CD14-positive monocyte (primary cell): ENCODE data around the gene DNAJA4. TPM values are rescaled to one million over a fixed set of nuclear protein-coding genes. Genes with fewer than 3 reads are reported as not detected.

Experiments
- DNase-seq, 3 donors: peaks; one replicate each; pipeline ENCODE4 v3.0.0-alpha.2; 2011 to 2022
- H2AFZ ChIP-seq: 2 replicates; pipeline ENCODE4 v1.6.0; 2012; ENCODE audit warnings: mild to moderate bottlenecking, low read depth, low read length, inconsistent platforms; ENCODE audit not compliant: insufficient read depth, poor library complexity, severe bottlenecking
- H3K27ac ChIP-seq, 2 donors: 1 replicate in 1 of 2; 2 replicates in 1 of 2; pipeline ENCODE4 v1.5.1; 2012 to 2013; ENCODE audit warnings: low read length in 2 of 2, control low read depth in 1 of 2, inconsistent platforms in 1 of 2, low read depth in 1 of 2, mild to moderate bottlenecking in 1 of 2
- H3K27me3 ChIP-seq, 2 donors: one replicate each; pipeline versions ENCODE4 v1.6.0 to v1.6.1; 2011 to 2013; ENCODE audit warnings: low read length in 2 of 2; ENCODE audit not compliant: control insufficient read depth in 2 of 2, insufficient read depth in 2 of 2
- H3K36me3 ChIP-seq, 2 donors: replicated peaks in 1 of 2; 1 replicate in 1 of 2; 2 replicates in 1 of 2; pipeline versions ENCODE4 v1.5.1 to v1.6.1; 2012 to 2013; ENCODE audit warnings: low read length in 2 of 2, control low read depth in 1 of 2, inconsistent platforms in 1 of 2, mild to moderate bottlenecking in 1 of 2; ENCODE audit not compliant: insufficient read depth in 2 of 2, control insufficient read depth in 1 of 2
- H3K4me1 ChIP-seq, 2 donors: 1 replicate in 1 of 2; 2 replicates in 1 of 2; pipeline versions ENCODE4 v1.5.1 to v1.6.1; 2012 to 2013; ENCODE audit warnings: low read length in 2 of 2, control low read depth in 1 of 2, inconsistent platforms in 1 of 2, mild to moderate bottlenecking in 1 of 2, moderate library complexity in 1 of 2; ENCODE audit not compliant: insufficient read depth in 2 of 2, control insufficient read depth in 1 of 2
- H3K4me2 ChIP-seq: replicated peaks from 2 replicates; pipeline ENCODE3; 2012; ENCODE audit warnings: low read length, moderate library complexity, mild to moderate bottlenecking; ENCODE audit not compliant: poor library complexity, severe bottlenecking; ENCODE audit errors: extremely low read depth
- H3K4me3 ChIP-seq, 3 experiments: fragments of 200-600 bp in 1 of 3; sonication (generic) in 1 of 3; replicated peaks in 1 of 3; 1 replicate in 2 of 3; 2 replicates in 1 of 3; pipeline ENCODE4 v1.5.1; 2011 to 2013; ENCODE audit warnings: low read length in 3 of 3, mild to moderate bottlenecking in 3 of 3, control low read depth in 2 of 3, low read depth in 2 of 3, inconsistent platforms in 1 of 3, moderate library complexity in 1 of 3
- H3K79me2 ChIP-seq: 2 replicates; pipeline ENCODE4 v1.6.0; 2012; ENCODE audit warnings: mild to moderate bottlenecking, control low read depth, inconsistent platforms, low read length, moderate library complexity; ENCODE audit not compliant: insufficient read depth
- H3K9ac ChIP-seq: 2 replicates; pipeline ENCODE4 v1.6.0; 2017; ENCODE audit warnings: low read length, mild to moderate bottlenecking; ENCODE audit not compliant: insufficient read depth, poor library complexity, severe bottlenecking
- H3K9me3 ChIP-seq, 2 donors: replicated peaks in 1 of 2; 1 replicate in 1 of 2; 2 replicates in 1 of 2; pipeline versions ENCODE4 v1.5.1 to v1.6.1; 2012 to 2013; ENCODE audit warnings: low read length in 2 of 2, control low read depth in 1 of 2; ENCODE audit not compliant: control insufficient read depth in 1 of 2, insufficient read depth in 1 of 2
- H4K20me1 ChIP-seq: 2 replicates; pipeline ENCODE4 v1.6.0; 2012; ENCODE audit warnings: mild to moderate bottlenecking, low read length, control low read depth, moderate library complexity; ENCODE audit not compliant: insufficient read depth
- H3K27ac Mint-ChIP-seq, 7 donors: one replicate each; pipeline ENCODE4 v1.8.0; 2020; ENCODE audit warnings: mild to moderate bottlenecking in 7 of 7, mixed read lengths in 7 of 7, moderate library complexity in 6 of 7, inconsistent platforms in 2 of 7
- H3K27me3 Mint-ChIP-seq, 3 donors: one replicate each; pipeline ENCODE4 v1.8.0; 2021 to 2022; ENCODE audit warnings: low read depth in 3 of 3, mild to moderate bottlenecking in 3 of 3, mixed read lengths in 3 of 3, moderate library complexity in 3 of 3, inconsistent platforms in 1 of 3
- H3K36me3 Mint-ChIP-seq, 2 donors: one replicate each; pipeline ENCODE4 v1.8.0; 2020; ENCODE audit warnings: mixed read lengths in 2 of 2, inconsistent platforms in 1 of 2, mild to moderate bottlenecking in 1 of 2
- H3K4me1 Mint-ChIP-seq: one replicate; pipeline ENCODE4 v1.8.0; 2020; ENCODE audit warnings: mild to moderate bottlenecking, mixed read lengths
- H3K4me3 Mint-ChIP-seq, 2 donors: one replicate each; pipeline ENCODE4 v1.8.0; 2020; ENCODE audit warnings: mild to moderate bottlenecking in 2 of 2, mixed read lengths in 2 of 2, moderate library complexity in 1 of 2
- H3K9me3 Mint-ChIP-seq, 7 donors: one replicate each; pipeline ENCODE4 v1.8.0; 2020 to 2022; ENCODE audit warnings: mixed read lengths in 7 of 7, mild to moderate bottlenecking in 6 of 7, moderate library complexity in 6 of 7, inconsistent platforms in 2 of 7
- CTCF ChIP-seq: fragments of 200-600 bp; IDR thresholded peaks from one replicate; pipeline ENCODE4 v1.8.0; 2022; ENCODE audit warnings: antibody characterized with exemption, mild to moderate bottlenecking
- WGBS: methylation state at CpG from one replicate; pipeline ENCODE4 v1.1.5; 2013; ENCODE audit warnings: missing lambda C conversion rate; ENCODE audit not compliant: insufficient coverage; 5-methylcytosine and 5-hydroxymethylcytosine counted together
- intact Hi-C, 2 donors: fragments of 100-400 bp; cut with micrococcal nuclease; formaldehyde crosslinking; loops; one replicate each; pipeline versions ENCODE4 v1.15.0 to v1.15.1; 2023
- polyA plus RNA-seq, 3 donors: library from polyadenylated mRNA; depleted of rRNA in 1 of 3; unstranded in 2 of 3; stranded (reverse) in 1 of 3; fragments of 300-500 nt in 2 of 3; fragments of >200 nt in 1 of 3; fragmentation: Illumina TruSeq in 2 of 3; gene quantifications; 1 replicate in 2 of 3; 2 replicates in 1 of 3; pipeline ENCODE4 v1.2.3, GENCODE V29; 2012 to 2021

The DNAJA4 gene
- polyA plus RNA-seq, 3 donors = 2.4 to 20.9 (median 2.5) TPM

GRCh38 chr15:78220713-78221112 is 43.6 kb upstream of the DNAJA4 start:
- Histone ChIP-seq H3K4me1 (no peaks in the 10 kb centered on the region), H3K4me3 (no peak overlapping the region), H3K27me3 (no peaks in the 10 kb centered on the region), H3K79me2 (no peaks in the 10 kb centered on the region), H3K9me3 (no peaks in the 10 kb centered on the region), H3K36me3 (no peaks in the 10 kb centered on the region), H2AFZ (no peak overlapping the region), H3K4me2 (no peak overlapping the region), H4K20me1 (no peaks in the 10 kb centered on the region), H3K9ac (no peak overlapping the region), H3K27ac (no peak overlapping the region)
- Mint-ChIP-seq H3K27ac (no peak overlapping the region), H3K36me3 (no peaks in the 10 kb centered on the region), H3K9me3 (no peaks in the 10 kb centered on the region), H3K4me1 (no peaks in the 10 kb centered on the region), H3K4me3 (no peak overlapping the region), H3K27me3 (peaks cover 1 to 2% (median 1%) of the 10 kb centered on the region in 3 donors)
- no peak for TF ChIP-seq CTCF
- no CpG with 5 or more reads among the region's 1 CpG for WGBS
- DNase-seq = no peak
- intact Hi-C loops = no loop called here

GRCh38 chr15:78222745-78223395 is 41.5 kb upstream of the DNAJA4 start:
- Histone ChIP-seq H3K27ac (no peak overlapping the region), H3K4me2 (no peak overlapping the region), H3K4me1 (no peaks in the 10 kb centered on the region), H3K9me3 (no peaks in the 10 kb centered on the region), H3K36me3 (no peaks in the 10 kb centered on the region), H3K79me2 (no peaks in the 10 kb centered on the region), H3K4me3 (no peak overlapping the region), H2AFZ (no peak overlapping the region), H3K9ac (no peak overlapping the region), H3K27me3 (no peaks in the 10 kb centered on the region), H4K20me1 (no peaks in the 10 kb centered on the region)
- peaks cover 1 to 2% (median 1%) of the 10 kb centered on the region in 3 donors for H3K27me3 Mint-ChIP-seq
- TF ChIP-seq CTCF = no peak
- H3K9me3 Mint-ChIP-seq = no peaks in the 10 kb centered on the region
- H3K4me1 Mint-ChIP-seq = no peaks in the 10 kb centered on the region
- no peak overlapping the region for H3K4me3 Mint-ChIP-seq
- no peak overlapping the region for H3K27ac Mint-ChIP-seq
- H3K36me3 Mint-ChIP-seq = no peaks in the 10 kb centered on the region
- intact Hi-C loops = no loop called here
- no peak for DNase-seq
- whole genome bisulfite sequencing = 100% methylated on average over 3 of the region's 5 CpGs
